GM12878 (cell line): ENCODE data around the gene OLFM2. TPM values are rescaled to one million over a fixed set of nuclear protein-coding genes. Genes with fewer than 3 reads are reported as not detected.
A peak's percentile ranks its signal among the peaks of the same experiment; 100 is the strongest.

ENCODE experiments used
- ASH2L ChIP-seq: fragments of 300-600, 200-600 bp; sonication (generic); IDR thresholded peaks from 2 replicates; pipeline ENCODE4 v1.6.1; 2017; ENCODE audit warnings: low read depth, mild to moderate bottlenecking, borderline replicate concordance
- ATF2 ChIP-seq: IDR thresholded peaks from 2 replicates; pipeline ENCODE4 v1.6.1; 2012; ENCODE audit warnings: low read length, inconsistent platforms
- ATF3 ChIP-seq: IDR thresholded peaks from 2 replicates; pipeline ENCODE4 v1.6.1; 2011; ENCODE audit warnings: low read depth, mild to moderate bottlenecking, low read length, moderate library complexity, borderline replicate concordance; ENCODE audit errors: extremely low read depth
- BMI1 ChIP-seq: fragments of 450-650 bp; IDR thresholded peaks from 2 replicates; pipeline ENCODE4 v1.6.1; 2016; ENCODE audit warnings: mild to moderate bottlenecking, moderate library complexity, borderline replicate concordance
- IKZF1 ChIP-seq: fragments of 450-650 bp; conservative IDR thresholded peaks from 2 replicates; pipeline ENCODE4 v1.6.1; 2017; ENCODE audit warnings: antibody characterized with exemption, mild to moderate bottlenecking
- IRF4 ChIP-seq: IDR thresholded peaks from 2 replicates; pipeline ENCODE4 v1.6.1; 2011; ENCODE audit warnings: low read depth, low read length
- MAX ChIP-seq: IDR thresholded peaks from 2 replicates; pipeline ENCODE4 v1.6.1; 2012; ENCODE audit warnings: low read depth, low read length, improper control_type of control experiment
- MEF2A ChIP-seq: IDR thresholded peaks from 2 replicates; pipeline ENCODE4 v1.6.1; 2011; ENCODE audit warnings: low read depth, mild to moderate bottlenecking, low read length, moderate library complexity; ENCODE audit not compliant: insufficient read depth
- MEF2B ChIP-seq: fragments of 450-650 bp; IDR thresholded peaks from 2 replicates; pipeline ENCODE4 v1.6.1; 2018; ENCODE audit warnings: mild to moderate bottlenecking, moderate library complexity; ENCODE audit not compliant: partially characterized antibody, poor library complexity, severe bottlenecking
- MLLT1 ChIP-seq: fragments of 450-650 bp; IDR thresholded peaks from 2 replicates; pipeline ENCODE4 v1.6.1; 2016; ENCODE audit warnings: mild to moderate bottlenecking
- NFYA ChIP-seq: IDR thresholded peaks from 2 replicates; pipeline ENCODE4 v1.6.1; 2011; ENCODE audit warnings: low read depth, mild to moderate bottlenecking, low read length, improper control_type of control experiment, borderline replicate concordance
- PAX8 ChIP-seq: fragments of 450-650 bp; IDR thresholded peaks from 2 replicates; pipeline ENCODE4 v1.6.1; 2017; ENCODE audit warnings: mild to moderate bottlenecking, moderate library complexity
- PML ChIP-seq: IDR thresholded peaks from 2 replicates; pipeline ENCODE4 v1.6.1; 2012; ENCODE audit warnings: low read length, inconsistent platforms
- POLR2A ChIP-seq: IDR thresholded peaks from 2 replicates; pipeline ENCODE4 v1.6.1; 2011; ENCODE audit warnings: low read depth, mild to moderate bottlenecking, low read length
- POLR2AphosphoS5 ChIP-seq: IDR thresholded peaks from 2 replicates; pipeline ENCODE4 v1.6.1; 2011; ENCODE audit warnings: mild to moderate bottlenecking, low read length, inconsistent platforms
- RAD51 ChIP-seq: fragments of 450-650 bp; IDR thresholded peaks from 2 replicates; pipeline ENCODE4 v1.6.1; 2016; ENCODE audit warnings: moderate library complexity, mild to moderate bottlenecking, inconsistent platforms
- RBBP5 ChIP-seq: fragments of 200-600 bp; sonication (generic); conservative IDR thresholded peaks from 2 replicates; pipeline ENCODE4 v1.6.1; 2016
- SUPT20H ChIP-seq: IDR thresholded peaks from 2 replicates; pipeline ENCODE4 v1.6.1; 2011; ENCODE audit warnings: low read depth, mild to moderate bottlenecking, low read length, moderate library complexity, borderline replicate concordance; ENCODE audit not compliant: control insufficient read depth
- TCF3 ChIP-seq: IDR thresholded peaks from 2 replicates; pipeline ENCODE4 v1.6.1; 2012; ENCODE audit warnings: low read depth, mild to moderate bottlenecking, low read length, borderline replicate concordance; ENCODE audit not compliant: insufficient read depth
- USF2 ChIP-seq: IDR thresholded peaks from 2 replicates; pipeline ENCODE4 v1.6.1; 2011; ENCODE audit warnings: low read depth, low read length, improper control_type of control experiment, borderline replicate concordance
- YBX1 ChIP-seq: fragments of 450-650 bp; IDR thresholded peaks from 2 replicates; pipeline ENCODE4 v1.6.1; 2016; ENCODE audit warnings: antibody characterized with exemption
- YY1 ChIP-seq: IDR thresholded peaks from 2 replicates; pipeline ENCODE4 v1.6.1; 2011; ENCODE audit warnings: low read depth, mild to moderate bottlenecking, low read length
- ZBED1 ChIP-seq: IDR thresholded peaks from 2 replicates; pipeline ENCODE4 v1.6.1; 2016; ENCODE audit warnings: borderline replicate concordance
- ZNF24 ChIP-seq: fragments of 450-650 bp; IDR thresholded peaks from 2 replicates; pipeline ENCODE4 v1.6.1; 2017; ENCODE audit warnings: antibody characterized with exemption, mild to moderate bottlenecking
- ZNF274 ChIP-seq: IDR thresholded peaks from one replicate; pipeline ENCODE4 v1.8.0; 2011; ENCODE audit not compliant: insufficient read length, insufficient read depth
- ZZZ3 ChIP-seq: IDR thresholded peaks from 2 replicates; pipeline ENCODE4 v1.6.1; 2011; ENCODE audit warnings: low read depth; ENCODE audit not compliant: control insufficient read depth, insufficient read length
- polyA plus RNA-seq, 11 experiments: library from polyadenylated mRNA; depleted of rRNA in 4 of 11; unstranded in 6 of 11; stranded (reverse) in 5 of 11; fragments of >200 nt; fragmentation: Nextera tagmentation in 4 of 11; fragmentation: Illumina TruSeq in 1 of 11; extraction: Ambion mirVana in 4 of 11; extraction: Trizol in 1 of 11; gene quantifications; 1 replicate in 1 of 11; 2 replicates in 10 of 11; pipeline versions ENCODE4 v1.2.1 to v1.2.3, GENCODE V29; 2011 to 2016; ENCODE audit warnings: inconsistent platforms in 2 of 11, missing spikeins in 2 of 11, low read depth in 1 of 11
- total RNA-seq, 4 experiments: library from RNA; depleted of rRNA in 3 of 4; stranded (reverse); fragments of >200 nt in 3 of 4; fragmentation: Illumina TruSeq in 1 of 4; extraction: Trizol in 1 of 4; gene quantifications; 2 replicates each; pipeline versions ENCODE4 v1.2.1 to v1.2.3, GENCODE V29; 2013 to 2021

OLFM2 gene
- total and polyA plus RNA-seq, 10 of the 15 experiments (the other 5 are each of a cell fraction or from before 2014, with no cell fraction given): 0.07 to 3.5 (median 0.27) TPM; not detected in 5

GRCh38 chr19:9818734-9819595, 117.3 kb downstream of the OLFM2 start, which contains the start of gene FBXL12 (continued):
- TF ChIP-seq POLR2AphosphoS5: peak; percentile 94
- no peak for TF ChIP-seq BMI1
- peak; percentile 96 for TF ChIP-seq POLR2A
- no peak for TF ChIP-seq PAX8
- 0 out of 2 replicates have a peak, but pooled peaks have one; percentile 14 for TF ChIP-seq TCF3
- no peak for TF ChIP-seq ATF2
- no peak for TF ChIP-seq ATF3
- TF ChIP-seq IKZF1: peak; percentile 74
- no peak for TF ChIP-seq ZZZ3
- TF ChIP-seq ZNF274: no peak
- no peak for TF ChIP-seq RAD51
- peak; percentile 65; the same call in 1 of the 2 replicates for TF ChIP-seq MLLT1
- TF ChIP-seq ASH2L: no peak
- no peak for TF ChIP-seq MAX
- TF ChIP-seq ZBED1: peak; percentile 61; the same call in 1 of the 2 replicates
- no peak for TF ChIP-seq MEF2A
- TF ChIP-seq SUPT20H: no peak
- TF ChIP-seq IRF4: no peak
- no peak for TF ChIP-seq NFYA
- no peak for TF ChIP-seq ZNF24
- peak; percentile 84; the same call in 1 of the 2 replicates for TF ChIP-seq PML
- TF ChIP-seq RBBP5: no peak
- peak; percentile 46 for TF ChIP-seq MEF2B
- no peak for TF ChIP-seq USF2
- peak; percentile 96 for TF ChIP-seq YY1
- no peak for TF ChIP-seq YBX1
